GM12878 (cell line): ENCODE data around the gene LYPD4. TPM values are rescaled to one million over a fixed set of nuclear protein-coding genes. Genes with fewer than 3 reads are reported as not detected.

Experiments
- ATAC-seq: fragments of 200-7000 bp; cut with Tn5 transposase; 3 replicates; pipeline ENCODE4 v1.9.1; 2020; ENCODE audit warnings: mild to moderate bottlenecking, moderate library complexity
- BruUV-seq: library from RNA; stranded (reverse); fragments of 400-500 nt; replicated peaks from 2 replicates; lab custom pipeline; 2021; lab: Mats Ljungman, UMichigan
- CTCF ChIA-PET: fragments of 300-600 bp; sonication (Branson Sonifier 250); formaldehyde crosslinking; extraction: SDS; loops from one replicate; lab custom pipeline; 2021; ENCODE audit warnings: inconsistent platforms; lab: Yijun Ruan, JAX
- POLR2A ChIA-PET: fragments of 350-600 bp; formaldehyde crosslinking; extraction: SDS; loops from one replicate; lab custom pipeline; 2021; ENCODE audit warnings: inconsistent platforms; lab: Charles Lee
- RAD21 ChIA-PET: fragments of 300-600 bp; sonication (Branson Sonifier 250); formaldehyde crosslinking; loops from one replicate; lab custom pipeline; 2023; ENCODE audit warnings: antibody characterized with exemption; ENCODE audit not compliant: unreplicated experiment; lab: Charles Lee
- SMC1A ChIA-PET: fragments of 300-600 bp; sonication (Branson Sonifier 250); formaldehyde crosslinking; loops from one replicate; lab custom pipeline; 2023; ENCODE audit not compliant: unreplicated experiment, uncharacterized antibody; lab: Charles Lee
- DNase-seq: peaks from one replicate; pipeline ENCODE4 v3.0.0-alpha.2; 2011; ENCODE audit warnings: low read depth, low spot score
- FAIRE-seq: peaks from 3 replicates; lab custom pipeline; 2011; peaks lifted over from hg19 to GRCh38; lab: Jason Lieb, UNC
- H2AFZ ChIP-seq: 2 replicates; pipeline ENCODE4 v1.6.0; 2011; ENCODE audit warnings: low read depth, low read length, control low read depth; ENCODE audit not compliant: control insufficient read depth
- H3K27ac ChIP-seq: 2 replicates; pipeline ENCODE4 v1.5.1; 2011; ENCODE audit warnings: control low read depth; ENCODE audit not compliant: control insufficient read depth, insufficient read depth
- H3K27me3 ChIP-seq, 2 experiments: replicated peaks in 1 of 2; 2 replicates each; pipeline versions ENCODE4 v1.6.0 to v1.6.1; 2011; ENCODE audit warnings: low read length in 1 of 2; ENCODE audit not compliant: control insufficient read depth in 2 of 2, insufficient read depth in 2 of 2
- H3K36me3 ChIP-seq, 2 experiments: 2 replicates each; pipeline ENCODE4 v1.5.1; 2011; ENCODE audit warnings: low read length in 1 of 2; ENCODE audit not compliant: control insufficient read depth in 2 of 2, insufficient read depth in 2 of 2
- H3K4me1 ChIP-seq: 2 replicates; pipeline ENCODE4 v1.6.1; 2011; ENCODE audit warnings: mild to moderate bottlenecking, low read length, moderate library complexity, mixed read lengths; ENCODE audit not compliant: control insufficient read depth, insufficient read depth
- H3K4me2 ChIP-seq: 2 replicates; pipeline ENCODE4 v1.6.0; 2011; ENCODE audit warnings: control low read depth; ENCODE audit not compliant: control insufficient read depth, insufficient read depth
- H3K4me3 ChIP-seq: fragments of 200-600 bp; sonication (generic); 2 replicates; pipeline ENCODE4 v1.5.1; 2016
- H3K79me2 ChIP-seq: 2 replicates; pipeline ENCODE4 v1.6.0; 2011; ENCODE audit warnings: low read length; ENCODE audit not compliant: control insufficient read depth, insufficient read depth
- H3K9ac ChIP-seq: 2 replicates; pipeline ENCODE4 v1.8.0; 2011; ENCODE audit warnings: low read length, control low read depth, mixed read lengths; ENCODE audit not compliant: control insufficient read depth, insufficient read depth
- H3K9me3 ChIP-seq: replicated peaks from 3 replicates; pipeline ENCODE4 v1.5.1; 2011; ENCODE audit warnings: mild to moderate bottlenecking, low read length; ENCODE audit not compliant: control insufficient read depth, insufficient read depth
- H4K20me1 ChIP-seq: 2 replicates; pipeline ENCODE4 v1.6.0; 2011; ENCODE audit not compliant: control insufficient read depth, insufficient read depth
- ATF7 ChIP-seq: fragments of 450-650 bp; IDR thresholded peaks from 2 replicates; pipeline ENCODE4 v1.6.1; 2016; ENCODE audit warnings: low read depth, mild to moderate bottlenecking
- CBFB ChIP-seq: IDR thresholded peaks from 2 replicates; pipeline ENCODE4 v1.6.1; 2016; ENCODE audit warnings: antibody characterized with exemption, low read depth
- CEBPB ChIP-seq, 2 experiments: fragments of 150-350 bp in 1 of 2; IDR thresholded peaks; 2 replicates each; pipeline ENCODE4 v1.6.1; 2012 to 2014; ENCODE audit warnings: low read depth in 2 of 2, low read length in 2 of 2, borderline replicate concordance in 1 of 2, inconsistent platforms in 1 of 2
- CHD4 ChIP-seq: fragments of 200-600 bp; sonication (generic); IDR thresholded peaks from 2 replicates; pipeline ENCODE4 v1.6.1; 2016; ENCODE audit warnings: mild to moderate bottlenecking
- EGR1 ChIP-seq, 2 experiments: IDR thresholded peaks; 1 replicate in 1 of 2; 2 replicates in 1 of 2; pipeline ENCODE4 v1.6.1; 2011 to 2012; ENCODE audit warnings: low read depth in 2 of 2, low read length in 2 of 2, borderline replicate concordance in 1 of 2, mild to moderate bottlenecking in 1 of 2, moderate library complexity in 1 of 2
- FOS ChIP-seq: IDR thresholded peaks from 3 replicates; pipeline ENCODE4 v1.6.1; 2011; ENCODE audit warnings: borderline replicate concordance; ENCODE audit not compliant: insufficient read length; ENCODE audit errors: extremely low read depth
- HCFC1 ChIP-seq: fragments of 150-350 bp; IDR thresholded peaks from 2 replicates; pipeline ENCODE4 v1.6.1; 2014; ENCODE audit warnings: low read length
- IKZF1 ChIP-seq: fragments of 450-650 bp; conservative IDR thresholded peaks from 2 replicates; pipeline ENCODE4 v1.6.1; 2017; ENCODE audit warnings: antibody characterized with exemption, mild to moderate bottlenecking
- IKZF2 ChIP-seq, 2 experiments: fragments of 450-650 bp; IDR thresholded peaks; 2 replicates each; pipeline ENCODE4 v1.6.1; 2017; ENCODE audit warnings: mild to moderate bottlenecking in 2 of 2, moderate library complexity in 2 of 2
- PKNOX1 ChIP-seq: fragments of 450-650 bp; IDR thresholded peaks from 2 replicates; pipeline ENCODE4 v1.6.1; 2016; ENCODE audit warnings: mild to moderate bottlenecking
- SUZ12 ChIP-seq: fragments of 200-600 bp; sonication (generic); IDR thresholded peaks from one replicate; pipeline ENCODE4 v1.6.1; 2018; ENCODE audit warnings: antibody characterized with exemption, mild to moderate bottlenecking; ENCODE audit not compliant: unreplicated experiment
- ZBED1 ChIP-seq: IDR thresholded peaks from 2 replicates; pipeline ENCODE4 v1.6.1; 2016; ENCODE audit warnings: borderline replicate concordance
- WGBS: methylation state at CpG from one replicate; pipeline ENCODE4 v1.1.6; 2016; ENCODE audit warnings: low lambda C conversion rate; ENCODE audit not compliant: insufficient replicate concordance, insufficient coverage; ENCODE audit errors: missing lambda C conversion rate; 5-methylcytosine and 5-hydroxymethylcytosine counted together
- in situ Hi-C: fragments of 300-500 bp; cut with MboI; formaldehyde crosslinking; loops from 9 replicates; pipeline ENCODE4 v1.14.3; 2018; ENCODE audit warnings: mixed read lengths
- intact Hi-C: fragments of 100-400 bp; cut with micrococcal nuclease; formaldehyde crosslinking; loops from one replicate; pipeline ENCODE4 v1.14.2; 2022; ENCODE audit not compliant: unreplicated experiment
- polyA plus RNA-seq, 11 experiments: library from polyadenylated mRNA; depleted of rRNA in 4 of 11; unstranded in 6 of 11; stranded (reverse) in 5 of 11; fragments of >200 nt; fragmentation: Nextera tagmentation in 4 of 11; fragmentation: Illumina TruSeq in 1 of 11; extraction: Ambion mirVana in 4 of 11; extraction: Trizol in 1 of 11; gene quantifications; 1 replicate in 1 of 11; 2 replicates in 10 of 11; pipeline versions ENCODE4 v1.2.1 to v1.2.3, GENCODE V29; 2011 to 2016; ENCODE audit warnings: inconsistent platforms in 2 of 11, missing spikeins in 2 of 11, low read depth in 1 of 11
- total RNA-seq, 4 experiments: library from RNA; depleted of rRNA in 3 of 4; stranded (reverse); fragments of >200 nt in 3 of 4; fragmentation: Illumina TruSeq in 1 of 4; extraction: Trizol in 1 of 4; gene quantifications; 2 replicates each; pipeline versions ENCODE4 v1.2.1 to v1.2.3, GENCODE V29; 2013 to 2021
- TF ChIP-seq, protein P1 (sequence below), 3 experiments: IDR thresholded peaks in 2 of 3; conservative IDR thresholded peaks in 1 of 3; 2 replicates each; pipeline ENCODE4 v1.5.1; 2011; ENCODE audit warnings: low read depth in 3 of 3, low read length in 3 of 3, mild to moderate bottlenecking in 3 of 3, control low read depth in 2 of 3, moderate library complexity in 2 of 3, inconsistent platforms in 1 of 3, mixed read lengths in 1 of 3; ENCODE audit not compliant: control insufficient read depth in 2 of 3, insufficient read depth in 1 of 3; ENCODE audit errors: extremely low read depth in 1 of 3
- TF ChIP-seq, protein P2 (sequence below): fragments of 450-650 bp; IDR thresholded peaks from 2 replicates; pipeline ENCODE4 v1.6.1; 2017; ENCODE audit warnings: borderline replicate concordance

LYPD4 gene
- total and polyA plus RNA-seq, 10 of the 15 experiments (the other 5 are each of a cell fraction or from before 2014, with no cell fraction given): not detected

- TF ChIP-seq, protein P1, sequence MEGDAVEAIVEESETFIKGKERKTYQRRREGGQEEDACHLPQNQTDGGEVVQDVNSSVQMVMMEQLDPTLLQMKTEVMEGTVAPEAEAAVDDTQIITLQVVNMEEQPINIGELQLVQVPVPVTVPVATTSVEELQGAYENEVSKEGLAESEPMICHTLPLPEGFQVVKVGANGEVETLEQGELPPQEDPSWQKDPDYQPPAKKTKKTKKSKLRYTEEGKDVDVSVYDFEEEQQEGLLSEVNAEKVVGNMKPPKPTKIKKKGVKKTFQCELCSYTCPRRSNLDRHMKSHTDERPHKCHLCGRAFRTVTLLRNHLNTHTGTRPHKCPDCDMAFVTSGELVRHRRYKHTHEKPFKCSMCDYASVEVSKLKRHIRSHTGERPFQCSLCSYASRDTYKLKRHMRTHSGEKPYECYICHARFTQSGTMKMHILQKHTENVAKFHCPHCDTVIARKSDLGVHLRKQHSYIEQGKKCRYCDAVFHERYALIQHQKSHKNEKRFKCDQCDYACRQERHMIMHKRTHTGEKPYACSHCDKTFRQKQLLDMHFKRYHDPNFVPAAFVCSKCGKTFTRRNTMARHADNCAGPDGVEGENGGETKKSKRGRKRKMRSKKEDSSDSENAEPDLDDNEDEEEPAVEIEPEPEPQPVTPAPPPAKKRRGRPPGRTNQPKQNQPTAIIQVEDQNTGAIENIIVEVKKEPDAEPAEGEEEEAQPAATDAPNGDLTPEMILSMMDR (IDR thresholded peaks at IDR 0.05 in 2 of 3, conservative IDR thresholded peaks at IDR 0.05 in 1 of 3; ENCODE audit: control insufficient read depth in 2 of 3, extremely low read depth in 1 of 3, insufficient read depth in 1 of 3, low read depth in 3 of 3, low read length in 3 of 3): peak; percentile 52 to 84 (median 83)
- TF ChIP-seq, protein P2, sequence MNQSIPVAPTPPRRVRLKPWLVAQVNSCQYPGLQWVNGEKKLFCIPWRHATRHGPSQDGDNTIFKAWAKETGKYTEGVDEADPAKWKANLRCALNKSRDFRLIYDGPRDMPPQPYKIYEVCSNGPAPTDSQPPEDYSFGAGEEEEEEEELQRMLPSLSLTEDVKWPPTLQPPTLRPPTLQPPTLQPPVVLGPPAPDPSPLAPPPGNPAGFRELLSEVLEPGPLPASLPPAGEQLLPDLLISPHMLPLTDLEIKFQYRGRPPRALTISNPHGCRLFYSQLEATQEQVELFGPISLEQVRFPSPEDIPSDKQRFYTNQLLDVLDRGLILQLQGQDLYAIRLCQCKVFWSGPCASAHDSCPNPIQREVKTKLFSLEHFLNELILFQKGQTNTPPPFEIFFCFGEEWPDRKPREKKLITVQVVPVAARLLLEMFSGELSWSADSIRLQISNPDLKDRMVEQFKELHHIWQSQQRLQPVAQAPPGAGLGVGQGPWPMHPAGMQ: peak; percentile 7; the same call in 1 of the 2 replicates
- TF ChIP-seq CEBPB (IDR thresholded peaks at IDR 0.05; ENCODE audit: borderline replicate concordance in 1 of 2, low read depth in 2 of 2, low read length in 2 of 2) (no peak), IKZF2 (IDR thresholded peaks at IDR 0.05) (peak; percentile 78 to 79), CHD4 (no peak), SUZ12 (no peak), HCFC1 (no peak)
Measured at GRCh38 chr19:41795031-41795461, 49.4 kb downstream of the LYPD4 start (continued).

DNA sequence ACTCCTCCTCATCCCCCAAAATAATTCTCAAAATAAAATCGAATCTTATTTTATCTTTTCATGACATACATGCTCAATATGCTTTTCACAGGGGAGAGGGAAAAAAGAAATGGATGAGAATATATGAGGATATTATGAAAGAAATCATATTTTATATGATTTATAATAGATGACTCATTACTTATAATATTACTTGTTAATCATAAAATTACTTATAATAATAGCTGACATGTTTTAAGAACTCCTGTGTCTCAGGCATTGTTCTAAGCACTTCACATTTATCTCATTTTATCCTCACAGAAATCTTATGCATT lies 51.1 kb downstream of the LYPD4 start:
- ChIA-PET CTCF (interaction anchor here (0.7 to 7.2 kb wide), 31 partner anchors 9 to 242 kb away, joined by 3 to 188 read pairs (median 5); partner anchors contain the start of genes CEACAM21, CEACAM6 and RABAC1), RAD21 (interaction anchor here (0.9 to 5.2 kb wide), 5 partner anchors 9 to 165 kb away, joined by 3 to 37 read pairs (median 5); no protein-coding TSS in a partner anchor), SMC1A (interaction anchor here (1.0 to 5.5 kb wide), 8 partner anchors 9 to 165 kb away, joined by 3 to 47 read pairs (median 4); no protein-coding TSS in a partner anchor), POLR2A (interaction anchor here (0.7 to 1.6 kb wide), 2 partner anchors 28 to 509 kb away, joined by 3 to 4 read pairs; no protein-coding TSS in a partner anchor)
- Histone ChIP-seq H3K4me3 (no peak overlapping the region), H3K79me2 (no peaks in the 10 kb centered on the region), H3K4me2 (no peak overlapping the region), H3K27me3 (peaks cover 0 to 6% of the 10 kb centered on the region in 2 experiments; a peak in 3 of 4 replicates), H3K9ac (no peak overlapping the region), H2AFZ (no peak overlapping the region), H3K27ac (no peak overlapping the region), H3K4me1 (no peaks in the 10 kb centered on the region), H4K20me1 (no peaks in the 10 kb centered on the region), H3K9me3 (no peaks in the 10 kb centered on the region), H3K36me3 (no peaks in the 10 kb centered on the region)
- intact Hi-C loops (loop anchor here (1.0 to 5.0 kb wide), 2 partner anchors 28 to 164 kb away; partner anchors contain the start of gene RABAC1), in situ Hi-C loops (no loop called here)
- DNase-seq: no peak
- 0% methylated on average over 1 of the region's 1 CpG for WGBS
- BruUV-seq: no TSS peak
- TF ChIP-seq PKNOX1 (no peak), EGR1 (IDR thresholded peaks at IDR 0.05; ENCODE audit: borderline replicate concordance in 1 of 2, low read depth in 2 of 2, low read length in 2 of 2) (no peak), CBFB (no peak), FOS (no peak), SUZ12 (no peak), ZBED1 (no peak), ATF7 (no peak), IKZF1 (no peak)
- FAIRE-seq: no peak
- no peak for ATAC-seq
